RPMI8226 (cell line): Measurements from ENCODE around the gene FBXW9.
"Not testable (repeated sequence)": the region's sequence is repeated elsewhere in the genome, so short reads cannot be mapped to it uniquely, and the experiment has no call there.

Experiments used
- DNase-seq: peaks from one replicate; pipeline ENCODE4 v3.0.0-alpha.2; 2015

FBXW9 gene

GRCh38 chr19:12648088-12648487 lies 48.3 kb downstream of the FBXW9 start:
- no peak for DNase-seq

- DNase-seq, result no peak
Measured at GRCh38 chr19:12647490-12648071, 48.9 kb downstream of the FBXW9 start.

- DNase-seq, result no peak
Measured at GRCh38 chr19:12647047-12647446, 49.4 kb downstream of the FBXW9 start.

GRCh38 chr19:12646551-12646950 lies 49.9 kb downstream of the FBXW9 start:
- DNase-seq, result no peak

- DNase-seq, result not testable (repeated sequence)
Measured at GRCh38 chr19:12643716-12644115, 52.7 kb downstream of the FBXW9 start.

- DNase-seq, result no peak
Measured at GRCh38 chr19:12642506-12642905, 53.9 kb downstream of the FBXW9 start.

- no peak for DNase-seq
Measured at GRCh38 chr19:12641456-12641855, 55.0 kb downstream of the FBXW9 start.

GRCh38 chr19:12639901-12640613 lies 56.4 kb downstream of the FBXW9 start:
- peak; percentile 86 for DNase-seq
